IMR-90 (cell line): ENCODE data around the gene RC3H2. TPM values are rescaled to one million over a fixed set of nuclear protein-coding genes. Genes with fewer than 3 reads are reported as not detected.

Source experiments
- microRNA-seq, 2 experiments: library from miRNA; stranded (forward) in 1 of 2; unstranded in 1 of 2; fragments of 10-50 nt in 1 of 2; fragments of <30 nt in 1 of 2; gene quantifications in 1 of 2; microRNA quantifications in 1 of 2; one replicate each; pipeline versions ENCODE3 to v1.1.0; 2013 to 2020; ENCODE audit not compliant: insufficient read depth in 1 of 2, insufficient read length in 1 of 2, unreplicated experiment in 1 of 2
- polyA plus RNA-seq, 3 experiments: library from polyadenylated mRNA; depleted of rRNA; stranded (reverse); fragments of >200 nt; gene quantifications; 2 replicates each; pipeline ENCODE4 v1.2.3, GENCODE V29; 2012; ENCODE audit warnings: low replicate concordance in 1 of 3
- small RNA-seq, 5 experiments: library from RNA; depleted of rRNA; stranded (forward); fragments of <200 nt; gene quantifications; one replicate each; pipeline ENCODE3, GENCODE V24; 2012
- total RNA-seq: library from RNA; depleted of rRNA; stranded (reverse); fragments of >200 nt; gene quantifications from 2 replicates; pipeline ENCODE4 v1.2.3, GENCODE V29; 2012; rRNA removed

RC3H2 gene
- total and polyA plus RNA-seq, 2 of the 4 experiments (the other 2 are of a cell fraction), result 14.7 to 58.4 TPM

Small RNA genes within 50 kb of the gene (microRNA-seq; reads per million reads assigned to microRNA genes)
- gene RNY1P15 (ENCODE audit: insufficient read depth, insufficient read length) (not detected), gene SNORD90 (ENCODE audit: insufficient read depth, insufficient read length) (160 reads per million, percentile 84 among the genes with 10 or more reads in this experiment)

Small RNA genes within 50 kb of the gene (small RNA-seq; reads per million reads assigned to genes)
- 0 reads per million in 5 experiments for gene RNY1P15
- gene SNORD90, result 30.5 to 337 (median 66.4) reads per million in 5 experiments

Other genes starting within 250 kb of the RC3H2 start
- gene OR1B1, start 247.7 kb downstream of the RC3H2 start, total RNA-seq, result not detected in 2 replicates
- gene OR1B1, start 247.7 kb downstream of the RC3H2 start, polyA plus RNA-seq (2012; rRNA removed), result not detected in 2 replicates
- gene OR1L1, start 243.6 kb downstream of the RC3H2 start, total RNA-seq, result not detected in 2 replicates
- gene OR1L1, start 243.6 kb downstream of the RC3H2 start, polyA plus RNA-seq (2012; rRNA removed), result not detected in 2 replicates
- gene OR1L3, start 230.2 kb downstream of the RC3H2 start, total RNA-seq, result not detected in 2 replicates
- gene OR1L3, start 230.2 kb downstream of the RC3H2 start, polyA plus RNA-seq (2012; rRNA removed), result not detected in 2 replicates
- not detected in 2 replicates for gene OR1L4, start 181.4 kb downstream of the RC3H2 start, total RNA-seq
- not detected in 2 replicates for gene OR1L4, start 181.4 kb downstream of the RC3H2 start, polyA plus RNA-seq (2012; rRNA removed)
- not detected in 2 replicates for gene OR1L6, start 163.1 kb downstream of the RC3H2 start, total RNA-seq
- gene OR1L6, start 163.1 kb downstream of the RC3H2 start, polyA plus RNA-seq (2012; rRNA removed), result not detected in 2 replicates
- not detected in 2 replicates for gene OR5C1, start 116.4 kb downstream of the RC3H2 start, total RNA-seq
- gene OR5C1, start 116.4 kb downstream of the RC3H2 start, polyA plus RNA-seq (2012; rRNA removed), result not detected in 2 replicates
- gene OR1K1, start 105.2 kb downstream of the RC3H2 start, total RNA-seq, result not detected in 2 replicates
- not detected in 2 replicates for gene OR1K1, start 105.2 kb downstream of the RC3H2 start, polyA plus RNA-seq (2012; rRNA removed)
- gene PDCL, start 76.8 kb downstream of the RC3H2 start, total RNA-seq, result 22.2 and 38.3 TPM in 2 replicates
- gene PDCL, start 76.8 kb downstream of the RC3H2 start, polyA plus RNA-seq (2012; rRNA removed), result 8.7 and 10.1 TPM in 2 replicates
- 11.7 and 16.7 TPM in 2 replicates for gene ZBTB6, start 8.0 kb upstream of the RC3H2 start, total RNA-seq
- gene ZBTB6, start 8.0 kb upstream of the RC3H2 start, polyA plus RNA-seq (2012; rRNA removed), result 1.8 and 2.6 TPM in 2 replicates
- gene ZBTB26, start 26.2 kb upstream of the RC3H2 start, total RNA-seq, result 5.8 and 6.1 TPM in 2 replicates
- gene ZBTB26, start 26.2 kb upstream of the RC3H2 start, polyA plus RNA-seq (2012; rRNA removed), result 2.3 and 3.1 TPM in 2 replicates
- 39.7 and 53.9 TPM in 2 replicates for gene RABGAP1, start 35.7 kb upstream of the RC3H2 start, total RNA-seq
- gene RABGAP1, start 35.7 kb upstream of the RC3H2 start, polyA plus RNA-seq (2012; rRNA removed), result 17.2 and 20.0 TPM in 2 replicates
- gene GPR21, start 128.3 kb upstream of the RC3H2 start, total RNA-seq, result 0.28 and 0.90 TPM in 2 replicates
- gene GPR21, start 128.3 kb upstream of the RC3H2 start, polyA plus RNA-seq (2012; rRNA removed), result not detected in 2 replicates